ENCODE measurements around the gene PANX2.

PANX2 gene

GRCh38 chr22:50171319-50171964 lies 911 bp downstream of the PANX2 start:
- DNase-seq (ENCODE audit: low spot score): no peak

GRCh38 chr22:50171965-50172421 lies 1.5 kb downstream of the PANX2 start:
- DNase-seq (ENCODE audit: low spot score): no peak

GRCh38 chr22:50173311-50173982 lies 2.9 kb downstream of the PANX2 start:
- DNase-seq (ENCODE audit: low spot score): no peak

GRCh38 chr22:50173983-50174355 lies 3.4 kb downstream of the PANX2 start:
- DNase-seq (ENCODE audit: low spot score): no peak

GRCh38 chr22:50174382-50175190 lies 4.1 kb downstream of the PANX2 start:
- DNase-seq (ENCODE audit: low spot score): no peak

- DNase-seq (ENCODE audit: low spot score): no peak
Observed at GRCh38 chr22:50175191-50175461, 4.6 kb downstream of the PANX2 start.

GRCh38 chr22:50175921-50176849 lies 5.7 kb downstream of the PANX2 start:
- DNase-seq (ENCODE audit: low spot score): no peak

- no peak for DNase-seq (ENCODE audit: low spot score)
Observed at GRCh38 chr22:50176850-50177536, 6.5 kb downstream of the PANX2 start.

- DNase-seq (ENCODE audit: low spot score): no peak
Observed at GRCh38 chr22:50177537-50178470, 7.3 kb downstream of the PANX2 start.

GRCh38 chr22:50178471-50178864 lies 7.9 kb downstream of the PANX2 start:
- no peak for DNase-seq (ENCODE audit: low spot score)

GRCh38 chr22:50178871-50179869 lies 8.6 kb downstream of the PANX2 start:
- DNase-seq (ENCODE audit: low spot score): no peak

GRCh38 chr22:50179937-50180726 lies 9.6 kb downstream of the PANX2 start:
- DNase-seq (ENCODE audit: low spot score): no peak

- no peak for DNase-seq (ENCODE audit: low spot score)
Observed at GRCh38 chr22:50180727-50181521, 10.4 kb downstream of the PANX2 start.

- DNase-seq (ENCODE audit: low spot score): no peak
Observed at GRCh38 chr22:50182176-50183081, 11.9 kb downstream of the PANX2 start.

GRCh38 chr22:50183141-50183971 lies 12.8 kb downstream of the PANX2 start:
- DNase-seq (ENCODE audit: low spot score): no peak

All from AG08395 (cell line).